Keratinocyte (primary cell): Measurements from ENCODE around the gene MROH2A. TPM values are rescaled to one million over a fixed set of nuclear protein-coding genes. Genes with fewer than 3 reads are reported as not detected.

Source experiments
- DNase-seq: peaks from one replicate; pipeline ENCODE4 v3.0.0-alpha.2; 2011; ENCODE audit warnings: low read depth, missing footprints, low spot score
- FAIRE-seq: peaks from 2 replicates; lab custom pipeline; 2011; peaks lifted over from hg19 to GRCh38; lab: Jason Lieb, UNC
- H2AFZ ChIP-seq: 2 replicates; pipeline ENCODE4 v1.6.0; 2012; ENCODE audit warnings: low read length, control low read depth, inconsistent platforms; ENCODE audit not compliant: control insufficient read depth
- H3K27ac ChIP-seq: 2 replicates; pipeline ENCODE4 v1.5.1; 2011; ENCODE audit warnings: low read length; ENCODE audit not compliant: control insufficient read depth, insufficient read depth
- H3K27me3 ChIP-seq: 3 replicates; pipeline ENCODE4 v1.6.0; 2011; ENCODE audit warnings: low read length; ENCODE audit not compliant: control insufficient read depth, insufficient read depth; ENCODE audit errors: extremely low read depth
- H3K36me3 ChIP-seq, 2 experiments: 2 replicates in 1 of 2; 3 replicates in 1 of 2; pipeline ENCODE4 v1.5.1; 2011; ENCODE audit warnings: low read length in 2 of 2, mild to moderate bottlenecking in 1 of 2; ENCODE audit not compliant: control insufficient read depth in 2 of 2, insufficient read depth in 2 of 2; ENCODE audit errors: extremely low read depth in 1 of 2
- H3K4me1 ChIP-seq: 3 replicates; pipeline ENCODE4 v1.5.1; 2011; ENCODE audit warnings: low read length; ENCODE audit not compliant: control insufficient read depth, insufficient read depth; ENCODE audit errors: extremely low read depth
- H3K4me2 ChIP-seq: 3 replicates; pipeline ENCODE4 v1.6.0; 2011; ENCODE audit warnings: low read depth, low read length; ENCODE audit not compliant: control insufficient read depth, insufficient read depth; ENCODE audit errors: extremely low read depth
- H3K4me3 ChIP-seq, 3 experiments: fragments of 200-600 bp in 1 of 3; sonication (generic) in 1 of 3; 2 replicates in 2 of 3; 3 replicates in 1 of 3; pipeline ENCODE4 v1.5.1; 2011 to 2016; ENCODE audit warnings: low read length in 3 of 3, mild to moderate bottlenecking in 3 of 3, control low read depth in 2 of 3, inconsistent platforms in 1 of 3, low read depth in 1 of 3, mixed read lengths in 1 of 3, mixed run types in 1 of 3, moderate library complexity in 1 of 3; ENCODE audit not compliant: control insufficient read depth in 2 of 3, insufficient read depth in 2 of 3; ENCODE audit errors: extremely low read depth in 1 of 3
- H3K79me2 ChIP-seq: 2 replicates; pipeline ENCODE4 v1.6.0; 2012; ENCODE audit warnings: low read length; ENCODE audit not compliant: control insufficient read depth, insufficient read depth
- H3K9ac ChIP-seq: 3 replicates; pipeline ENCODE4 v1.6.0; 2011; ENCODE audit warnings: low read length; ENCODE audit not compliant: control insufficient read depth, insufficient read depth; ENCODE audit errors: extremely low read depth
- H3K9me1 ChIP-seq: 3 replicates; pipeline ENCODE4 v1.6.0; 2011; ENCODE audit warnings: low read length; ENCODE audit not compliant: control insufficient read depth, insufficient read depth; ENCODE audit errors: extremely low read depth
- H3K9me3 ChIP-seq: 2 replicates; pipeline ENCODE4 v1.5.1; 2012; ENCODE audit warnings: low read depth, low read length; ENCODE audit not compliant: control insufficient read depth
- H4K20me1 ChIP-seq: 3 replicates; pipeline ENCODE4 v1.6.0; 2011; ENCODE audit warnings: low read length; ENCODE audit not compliant: control insufficient read depth, insufficient read depth; ENCODE audit errors: extremely low read depth
- EZH2 ChIP-seq: IDR thresholded peaks from one replicate; pipeline ENCODE4 v1.6.1; 2012; ENCODE audit warnings: inconsistent platforms, mild to moderate bottlenecking, low read length, moderate library complexity
- dilution Hi-C: fragments of 300-500 bp; cut with MboI; formaldehyde crosslinking; loops from one replicate; pipeline ENCODE4 v1.7.0; 2020; ENCODE audit warnings: low sequenced_read_pairs; ENCODE audit not compliant: extremely low pct_ligation_motif_present
- polyA plus RNA-seq, 5 experiments: library from polyadenylated mRNA; depleted of rRNA in 3 of 5; stranded (reverse) in 3 of 5; stranded (forward) in 1 of 5; unstranded in 1 of 5; fragments of >200 nt; gene quantifications; 1 replicate in 1 of 5; 2 replicates in 3 of 5; 3 replicates in 1 of 5; pipeline versions ENCODE4 v1.2.1 to v1.2.3, GENCODE V29; 2011 to 2012; ENCODE audit warnings: missing spikeins in 2 of 5, low read depth in 1 of 5, low replicate concordance in 1 of 5
- TF ChIP-seq, protein P1 (sequence below), 3 experiments: IDR thresholded peaks in 1 of 3; conservative IDR thresholded peaks in 1 of 3; optimal IDR thresholded peaks in 1 of 3; 2 replicates in 2 of 3; 3 replicates in 1 of 3; pipeline versions ENCODE3 to v1.5.1; 2011; ENCODE audit warnings: low read length in 3 of 3, mild to moderate bottlenecking in 3 of 3, moderate library complexity in 2 of 3, control low read depth in 1 of 3, inconsistent platforms in 1 of 3; ENCODE audit not compliant: insufficient read depth in 2 of 3; ENCODE audit errors: extremely low read depth in 1 of 3

Gene MROH2A
- polyA plus RNA-seq, 1 donor (not counting 4 experiments of a cell fraction or from before 2014, with no cell fraction given): 0.33 TPM

GRCh38 chr2:233758849-233759248 is 19.3 kb upstream of the MROH2A start:
- peaks cover 5% of the 10 kb centered on the region for H3K79me2 ChIP-seq
- H3K36me3 ChIP-seq: peaks cover 2 to 3% of the 10 kb centered on the region in 2 experiments
- H3K4me1 ChIP-seq: peaks cover 24% of the 10 kb centered on the region
- FAIRE-seq (no peak), DNase-seq (no peak)
- H2AFZ ChIP-seq: no peak overlapping the region
- H3K9ac ChIP-seq: no peak overlapping the region
- H3K4me3 ChIP-seq: no peak overlapping the region
- no peak overlapping the region for H3K4me2 ChIP-seq
- TF ChIP-seq, protein P1, sequence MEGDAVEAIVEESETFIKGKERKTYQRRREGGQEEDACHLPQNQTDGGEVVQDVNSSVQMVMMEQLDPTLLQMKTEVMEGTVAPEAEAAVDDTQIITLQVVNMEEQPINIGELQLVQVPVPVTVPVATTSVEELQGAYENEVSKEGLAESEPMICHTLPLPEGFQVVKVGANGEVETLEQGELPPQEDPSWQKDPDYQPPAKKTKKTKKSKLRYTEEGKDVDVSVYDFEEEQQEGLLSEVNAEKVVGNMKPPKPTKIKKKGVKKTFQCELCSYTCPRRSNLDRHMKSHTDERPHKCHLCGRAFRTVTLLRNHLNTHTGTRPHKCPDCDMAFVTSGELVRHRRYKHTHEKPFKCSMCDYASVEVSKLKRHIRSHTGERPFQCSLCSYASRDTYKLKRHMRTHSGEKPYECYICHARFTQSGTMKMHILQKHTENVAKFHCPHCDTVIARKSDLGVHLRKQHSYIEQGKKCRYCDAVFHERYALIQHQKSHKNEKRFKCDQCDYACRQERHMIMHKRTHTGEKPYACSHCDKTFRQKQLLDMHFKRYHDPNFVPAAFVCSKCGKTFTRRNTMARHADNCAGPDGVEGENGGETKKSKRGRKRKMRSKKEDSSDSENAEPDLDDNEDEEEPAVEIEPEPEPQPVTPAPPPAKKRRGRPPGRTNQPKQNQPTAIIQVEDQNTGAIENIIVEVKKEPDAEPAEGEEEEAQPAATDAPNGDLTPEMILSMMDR (optimal IDR thresholded peaks at IDR 0.05 in 1 of 3, IDR thresholded peaks at IDR 0.05 in 1 of 3, conservative IDR thresholded peaks at IDR 0.05 in 1 of 3; ENCODE audit: extremely low read depth in 1 of 3, insufficient read depth in 2 of 3, low read length in 3 of 3): no peak
- no peak for TF ChIP-seq EZH2
- H3K9me1 ChIP-seq: no peaks in the 10 kb centered on the region
- no peak overlapping the region for H3K27ac ChIP-seq
- H3K9me3 ChIP-seq: no peaks in the 10 kb centered on the region
- no peaks in the 10 kb centered on the region for H4K20me1 ChIP-seq
- dilution Hi-C loops: no loop called here
- H3K27me3 ChIP-seq: no peaks in the 10 kb centered on the region

DNA sequence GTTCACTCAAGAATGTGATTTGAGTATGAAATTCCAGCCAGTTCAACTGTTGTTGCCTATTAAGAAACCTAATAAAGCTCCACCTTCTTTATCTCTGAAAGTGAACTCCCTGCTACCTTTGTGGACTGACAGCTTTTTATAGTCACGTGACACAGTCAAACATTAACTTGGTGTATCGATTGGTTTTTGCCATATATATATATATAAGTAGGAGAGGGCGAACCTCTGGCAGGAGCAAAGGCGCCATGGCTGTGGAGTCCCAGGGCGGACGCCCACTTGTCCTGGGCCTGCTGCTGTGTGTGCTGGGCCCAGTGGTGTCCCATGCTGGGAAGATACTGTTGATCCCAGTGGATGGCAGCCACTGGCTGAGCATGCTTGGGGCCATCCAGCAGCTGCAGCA is 18.1 kb upstream of the MROH2A start, which contains the start of gene UGT1A1:
TSS of gene UGT1A1 (plus strand) at position 228 of the 400 bp plus-strand sequence. CDS start at position 246, 18 bp downstream.
- TF ChIP-seq EZH2: no peak
- TF ChIP-seq, protein P1 (optimal IDR thresholded peaks at IDR 0.05 in 1 of 3, IDR thresholded peaks at IDR 0.05 in 1 of 3, conservative IDR thresholded peaks at IDR 0.05 in 1 of 3; ENCODE audit: extremely low read depth in 1 of 3, insufficient read depth in 2 of 3, low read length in 3 of 3): no peak
- no peaks in the 10 kb centered on the region for H3K9me3 ChIP-seq
- H3K27ac ChIP-seq: peak within 1 kb of the TSS; percentile 0
- H3K27me3 ChIP-seq: no peaks in the 10 kb centered on the region
- FAIRE-seq: no peak
- H3K4me1 ChIP-seq: peaks cover 34% of the 10 kb centered on the region
- no peak for DNase-seq
- no peak within 1 kb of the TSS for H2AFZ ChIP-seq
- H3K36me3 ChIP-seq: peaks cover 0 to 1% of the 10 kb centered on the region in 2 experiments
- dilution Hi-C loops: no loop called here
- H3K4me2 ChIP-seq: peak within 1 kb of the TSS; percentile 80
- no peak within 1 kb of the TSS for H3K4me3 ChIP-seq
- H3K79me2 ChIP-seq: peaks cover 9% of the 10 kb centered on the region
- H3K9me1 ChIP-seq: no peaks in the 10 kb centered on the region
- H3K9ac ChIP-seq: no peak within 1 kb of the TSS
- no peaks in the 10 kb centered on the region for H4K20me1 ChIP-seq
